ENCODE data around the gene KSR1.

DNA sequence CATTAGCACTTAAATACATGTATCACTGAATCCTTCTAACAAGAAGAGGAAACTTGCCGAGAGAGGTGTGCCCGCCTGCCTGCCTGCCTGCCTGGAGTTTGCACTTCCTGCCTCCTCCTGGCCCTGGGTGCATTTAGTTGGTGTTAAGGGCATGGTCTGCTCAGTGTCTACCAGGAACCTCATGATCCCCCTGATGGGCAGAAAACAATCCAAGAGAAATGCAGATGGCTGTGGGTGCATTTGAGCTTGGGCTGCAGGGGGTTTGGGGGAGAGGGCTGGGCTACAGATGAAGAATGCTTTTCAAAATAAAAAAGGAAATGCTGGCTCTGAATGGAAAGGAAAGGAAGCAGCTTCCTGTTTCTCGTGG is 10.1 kb downstream of the KSR1 start:
- TF ChIP-seq, protein P1, sequence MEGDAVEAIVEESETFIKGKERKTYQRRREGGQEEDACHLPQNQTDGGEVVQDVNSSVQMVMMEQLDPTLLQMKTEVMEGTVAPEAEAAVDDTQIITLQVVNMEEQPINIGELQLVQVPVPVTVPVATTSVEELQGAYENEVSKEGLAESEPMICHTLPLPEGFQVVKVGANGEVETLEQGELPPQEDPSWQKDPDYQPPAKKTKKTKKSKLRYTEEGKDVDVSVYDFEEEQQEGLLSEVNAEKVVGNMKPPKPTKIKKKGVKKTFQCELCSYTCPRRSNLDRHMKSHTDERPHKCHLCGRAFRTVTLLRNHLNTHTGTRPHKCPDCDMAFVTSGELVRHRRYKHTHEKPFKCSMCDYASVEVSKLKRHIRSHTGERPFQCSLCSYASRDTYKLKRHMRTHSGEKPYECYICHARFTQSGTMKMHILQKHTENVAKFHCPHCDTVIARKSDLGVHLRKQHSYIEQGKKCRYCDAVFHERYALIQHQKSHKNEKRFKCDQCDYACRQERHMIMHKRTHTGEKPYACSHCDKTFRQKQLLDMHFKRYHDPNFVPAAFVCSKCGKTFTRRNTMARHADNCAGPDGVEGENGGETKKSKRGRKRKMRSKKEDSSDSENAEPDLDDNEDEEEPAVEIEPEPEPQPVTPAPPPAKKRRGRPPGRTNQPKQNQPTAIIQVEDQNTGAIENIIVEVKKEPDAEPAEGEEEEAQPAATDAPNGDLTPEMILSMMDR (IDR thresholded peaks at IDR 0.05) = no peak
- no peak for TF ChIP-seq POLR2A (IDR thresholded peaks at IDR 0.05)
